ENCODE results near the gene ADGRD1.
"Not testable (repeated sequence)": the region's sequence is repeated elsewhere in the genome, so short reads cannot be mapped to it uniquely, and the experiment has no call there.

ADGRD1 gene

GRCh38 chr12:131108177-131108955 is 154.7 kb downstream of the ADGRD1 start:
- no peak for DNase-seq

GRCh38 chr12:131111446-131111845 is 157.7 kb downstream of the ADGRD1 start:
- no peak for DNase-seq

- no peak for DNase-seq
Measured at GRCh38 chr12:131112021-131112420, 158.3 kb downstream of the ADGRD1 start.

- no peak for DNase-seq
Measured at GRCh38 chr12:131112700-131113290, 159.1 kb downstream of the ADGRD1 start.

GRCh38 chr12:131113568-131114270 is 160.0 kb downstream of the ADGRD1 start:
- DNase-seq: no peak

- DNase-seq: no peak
Measured at GRCh38 chr12:131114271-131114670, 160.6 kb downstream of the ADGRD1 start.

- DNase-seq: no peak
Measured at GRCh38 chr12:131114942-131115584, 161.4 kb downstream of the ADGRD1 start.

GRCh38 chr12:131115766-131116467 is 162.2 kb downstream of the ADGRD1 start:
- DNase-seq: no peak

- no peak for DNase-seq
Measured at GRCh38 chr12:131116468-131117117, 162.9 kb downstream of the ADGRD1 start.

- DNase-seq: no peak
Measured at GRCh38 chr12:131117438-131118245, 163.9 kb downstream of the ADGRD1 start.

GRCh38 chr12:131118371-131118770 is 164.7 kb downstream of the ADGRD1 start:
- DNase-seq: no peak

- DNase-seq: not testable (repeated sequence)
Measured at GRCh38 chr12:131119345-131119744, 165.6 kb downstream of the ADGRD1 start.

- no peak for DNase-seq
Measured at GRCh38 chr12:131119936-131120335, 166.2 kb downstream of the ADGRD1 start.

- DNase-seq: no peak
Measured at GRCh38 chr12:131120831-131121271, 167.1 kb downstream of the ADGRD1 start.

- DNase-seq: no peak
Measured at GRCh38 chr12:131121705-131122405, 168.1 kb downstream of the ADGRD1 start.

- DNase-seq: no peak
Measured at GRCh38 chr12:131122631-131123030, 168.9 kb downstream of the ADGRD1 start.

- DNase-seq: no peak
Measured at GRCh38 chr12:131123817-131124216, 170.1 kb downstream of the ADGRD1 start.

GRCh38 chr12:131124487-131125280 is 171.0 kb downstream of the ADGRD1 start:
- peak in 1 of 2 donors; percentile 2 for DNase-seq

GRCh38 chr12:131126662-131127173 is 173.0 kb downstream of the ADGRD1 start:
- peak in 1 of 2 donors; percentile 3 for DNase-seq

Data from stimulated activated CD4-positive, alpha-beta T cell treated with anti-CD3 and anti-CD28 coated beads, Interleukin-2, amount 100 ng/mL, for 24 hours (primary cell).